ENCODE measurements around the gene SPATA31D1.
"Not testable (repeated sequence)": the region's sequence is repeated elsewhere in the genome, so short reads cannot be mapped to it uniquely, and the experiment has no call there.

SPATA31D1 gene

GRCh38 chr9:81988472-81988871 is at the start of gene SPATA31D1:
TSS of gene SPATA31D1 (plus strand) at chr9:81988772. CDS start at chr9:81988819, 47 bp downstream.
- not testable (repeated sequence) for DNase-seq

DNA sequence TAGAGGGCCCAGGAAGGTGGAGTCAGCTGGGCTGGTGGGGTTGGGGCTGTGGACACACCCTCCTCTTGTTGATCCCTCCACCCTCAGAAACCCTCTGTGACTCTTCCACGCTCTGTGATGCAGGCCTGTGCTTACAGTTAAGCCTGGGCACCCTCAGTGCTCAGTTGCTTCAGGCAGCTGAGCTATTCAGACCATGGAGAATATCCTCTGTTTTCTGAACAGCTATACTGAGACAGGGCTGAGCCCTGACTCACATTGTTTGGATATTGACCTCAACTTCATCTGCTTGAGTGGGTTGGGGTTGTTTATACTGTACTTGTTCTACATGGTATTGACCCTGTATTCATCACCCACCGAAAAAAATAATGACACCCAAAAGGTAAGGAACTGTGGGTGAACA is 45.2 kb upstream of the SPATA31D1 start, which contains the start of gene SPATA31D3:
Gene SPATA31D3, plus strand, starts transcription at position 108 of the 400 bp plus-strand sequence. Its CDS starts 86 bp downstream, at position 194.
- DNase-seq = not testable (repeated sequence)

DNA sequence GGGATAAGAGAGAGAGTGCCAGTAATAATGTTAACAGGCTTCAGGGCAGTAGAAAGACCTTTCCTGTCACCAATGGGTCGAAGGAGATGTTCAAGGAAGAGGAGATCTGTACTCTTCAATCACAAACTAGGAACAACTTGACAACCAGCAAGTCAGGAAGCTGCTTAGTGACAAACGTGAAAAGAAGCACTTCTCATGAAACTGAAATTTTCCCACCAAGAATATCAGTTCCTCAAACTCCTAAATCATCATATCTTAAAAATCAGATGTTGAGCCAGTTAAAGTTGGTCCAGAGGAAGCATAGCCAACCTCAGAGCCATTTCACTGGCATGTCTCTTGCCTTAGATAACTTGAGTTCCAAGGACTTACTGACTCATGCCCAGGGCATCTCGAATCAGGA is 39.9 kb upstream of the SPATA31D1 start:
- not testable (repeated sequence) for DNase-seq

GRCh38 chr9:81953096-81953495 is 35.5 kb upstream of the SPATA31D1 start:
- no peak for DNase-seq

DNA sequence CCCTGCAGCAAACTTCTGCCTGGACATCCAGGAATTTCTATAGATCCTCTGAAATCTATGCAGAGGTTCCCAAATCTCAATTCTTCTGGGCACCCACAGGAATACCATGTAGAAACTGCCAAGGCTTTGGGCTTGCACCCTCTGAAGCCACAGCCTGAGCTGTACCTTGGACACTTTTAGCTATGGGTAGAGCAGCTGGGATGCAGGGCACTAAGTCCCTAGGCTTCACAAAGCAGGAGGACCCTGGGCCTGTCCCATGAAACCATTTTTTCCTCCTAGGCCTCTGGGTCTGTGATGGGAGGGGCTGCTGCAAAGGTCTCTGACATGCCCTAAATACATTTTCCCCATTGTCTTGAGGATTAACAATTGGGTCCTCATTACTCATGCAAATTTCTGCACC is 32.9 kb upstream of the SPATA31D1 start:
- DNase-seq = no peak

DNA sequence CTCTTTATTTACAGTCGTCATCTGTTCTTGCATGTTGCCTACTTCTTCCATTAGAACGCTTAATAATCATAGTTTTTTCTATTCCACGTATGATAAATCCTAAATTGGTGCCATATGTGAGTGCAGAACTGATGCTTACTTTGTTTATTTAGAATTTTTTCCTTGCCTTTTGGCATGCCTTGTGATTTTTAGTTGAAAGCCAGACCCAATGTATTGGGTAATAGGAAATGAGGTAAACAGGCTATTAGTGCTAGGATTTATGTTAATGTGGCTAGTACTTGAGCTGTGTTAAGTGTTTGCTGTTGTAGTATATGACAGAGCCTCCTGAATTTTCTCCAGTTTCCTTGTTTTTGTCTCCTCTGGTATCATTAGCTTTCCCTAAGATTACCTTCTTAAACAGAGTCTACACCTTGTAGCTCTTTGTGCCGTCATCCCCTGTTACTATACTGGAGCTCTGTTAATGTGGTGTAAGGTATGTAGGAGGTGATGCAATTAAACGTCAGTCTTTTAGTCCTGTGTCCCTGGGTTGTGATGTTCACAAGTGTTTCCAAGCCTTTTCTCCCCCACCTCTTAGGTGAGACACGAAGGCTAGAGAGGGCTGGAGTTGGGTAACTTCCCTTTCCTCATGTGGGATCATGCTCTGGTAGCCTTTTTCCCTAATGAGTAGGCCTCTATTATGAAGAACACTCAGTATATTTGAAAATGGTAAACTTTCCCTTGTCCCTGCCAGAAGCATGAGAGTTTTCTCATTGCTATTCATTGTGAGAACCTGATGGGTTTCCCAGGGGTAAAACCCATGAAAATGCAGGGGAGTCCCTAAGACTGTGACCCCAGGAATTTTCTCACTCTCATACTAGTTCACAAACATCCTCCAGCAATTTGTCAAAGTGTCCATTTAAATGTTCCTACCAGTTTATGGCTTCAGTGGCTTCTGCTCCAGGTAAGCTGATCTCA is 24.1 kb upstream of the SPATA31D1 start:
- peak; percentile 56 for DNase-seq

GRCh38 chr9:81968026-81968425 is 20.5 kb upstream of the SPATA31D1 start:
- no peak for DNase-seq

GRCh38 chr9:81969971-81970370 is 18.6 kb upstream of the SPATA31D1 start:
- no peak for DNase-seq

DNA sequence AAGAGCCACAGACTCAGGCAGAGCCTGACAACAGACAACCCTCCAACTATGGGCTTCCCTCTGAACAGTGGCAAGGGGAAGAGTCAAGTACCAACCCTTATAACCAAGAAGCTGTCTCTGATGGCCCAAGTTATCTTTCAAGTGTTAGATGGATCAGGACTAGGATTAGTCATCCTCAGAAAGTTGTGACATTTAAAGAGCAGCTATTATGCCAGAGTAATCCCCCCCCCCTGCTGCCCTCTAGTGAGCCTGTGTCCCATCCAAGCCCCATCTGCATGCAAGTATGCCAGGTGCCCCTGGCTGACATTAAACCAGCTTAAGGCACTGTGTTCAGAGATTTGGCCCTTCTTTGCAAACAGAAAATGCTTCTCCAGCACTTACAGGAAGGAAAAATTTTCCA is 16.8 kb upstream of the SPATA31D1 start:
- no peak for DNase-seq

GRCh38 chr9:81974764-81975163 is 13.8 kb upstream of the SPATA31D1 start:
- no peak for DNase-seq

DNA sequence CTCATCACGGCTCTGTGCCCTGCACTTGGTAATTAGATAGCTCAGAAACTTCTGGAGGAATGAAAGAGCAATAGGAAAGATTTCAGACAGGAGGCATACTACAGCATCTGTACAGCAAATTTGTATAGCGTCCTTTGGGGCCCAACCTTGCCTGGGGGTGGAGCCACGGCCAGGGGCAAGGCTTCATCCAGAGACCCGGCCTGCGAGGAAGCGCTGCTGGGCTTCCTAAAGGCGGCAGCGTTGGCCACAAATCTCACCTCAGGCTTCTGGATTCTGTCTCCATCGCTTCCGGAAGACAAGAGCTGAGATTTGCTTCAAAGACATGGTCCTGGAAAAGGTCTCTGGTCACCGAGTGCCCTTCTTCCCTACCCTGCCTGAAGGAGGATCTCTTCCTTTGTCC is 12.2 kb upstream of the SPATA31D1 start:
- DNase-seq = no peak

DNA sequence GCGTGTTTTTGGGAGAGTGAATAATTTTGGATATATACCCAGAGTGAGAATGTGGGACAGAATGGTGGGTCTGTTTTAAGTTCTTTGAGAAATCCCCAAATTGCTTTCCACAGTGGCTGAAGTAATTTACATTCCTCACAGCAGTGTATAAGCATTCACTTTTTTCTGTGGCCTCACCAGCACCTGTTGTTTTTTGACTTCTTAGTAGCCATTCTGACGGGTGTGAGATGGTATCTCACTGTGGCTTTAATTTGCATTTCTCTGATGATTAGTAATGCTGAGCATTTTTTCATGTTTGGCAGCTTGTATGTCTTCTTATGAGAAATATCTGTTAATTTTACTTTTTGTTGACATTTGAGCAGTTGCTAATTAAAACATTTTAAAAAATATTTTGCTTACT is 9.4 kb upstream of the SPATA31D1 start:
- DNase-seq = no peak

DNA sequence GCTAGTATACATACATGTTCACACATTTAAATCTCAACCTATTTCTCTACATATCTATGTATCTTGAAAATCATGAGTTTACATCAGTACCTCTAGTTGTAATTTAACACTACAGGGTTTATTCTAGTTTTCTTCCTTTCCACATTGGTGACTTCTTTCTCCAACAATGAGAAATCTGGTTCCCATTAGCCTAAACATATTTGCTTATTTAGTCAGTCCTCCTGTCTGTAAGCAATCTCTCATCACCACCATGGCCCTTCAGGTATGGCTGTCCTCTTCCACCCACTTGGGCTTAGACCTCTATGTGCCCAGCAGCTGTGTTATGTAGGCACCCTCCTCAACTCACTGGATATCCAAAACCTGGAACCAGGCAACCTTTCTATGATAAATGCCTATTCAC is 8.0 kb upstream of the SPATA31D1 start:
- DNase-seq = no peak

GRCh38 chr9:81981883-81982282 is 6.7 kb upstream of the SPATA31D1 start:
- no peak for DNase-seq

- no peak for DNase-seq
Observed at GRCh38 chr9:81984928-81985327, 3.6 kb upstream of the SPATA31D1 start.

- no peak for DNase-seq
Observed at GRCh38 chr9:81986051-81986450, 2.5 kb upstream of the SPATA31D1 start.

DNA sequence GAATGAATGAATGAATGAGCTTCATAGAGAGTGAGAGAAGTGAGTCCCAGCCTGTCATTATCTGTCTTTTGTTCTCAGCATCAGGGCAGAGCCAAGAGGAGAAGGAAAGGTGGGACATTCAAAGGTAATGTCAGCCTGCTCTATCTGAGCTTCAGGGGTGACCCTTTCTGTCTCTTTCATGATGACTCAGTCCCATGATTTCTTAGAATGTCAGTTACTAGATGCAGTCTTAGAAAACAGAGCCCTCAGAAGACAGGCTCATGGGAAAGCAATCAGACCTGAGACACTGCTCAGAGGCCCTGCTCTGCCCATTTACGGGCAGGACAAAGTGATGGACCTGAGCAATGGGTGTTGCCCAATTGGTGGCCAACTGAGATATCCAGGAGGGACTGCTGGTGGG is 1.1 kb downstream of the SPATA31D1 start:
- no peak for DNase-seq

DNA sequence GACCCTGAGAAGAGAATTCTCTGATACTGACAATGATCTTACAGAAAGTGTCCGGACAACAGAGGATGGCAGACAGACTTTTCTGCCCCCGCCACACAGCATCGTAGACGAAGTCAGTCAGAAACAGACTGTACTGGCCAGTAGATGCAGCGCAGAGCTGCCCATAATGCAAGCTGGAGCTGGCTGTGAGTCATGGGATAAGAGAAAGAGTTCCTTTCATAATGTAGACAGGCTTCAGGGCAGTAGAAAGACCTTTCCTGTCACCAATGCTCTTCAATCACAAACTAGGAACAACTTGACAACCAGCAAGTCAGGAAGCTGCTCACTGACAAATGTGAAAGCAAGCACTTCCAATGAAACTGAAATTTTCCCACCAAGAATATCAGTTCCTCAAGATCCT is 5.1 kb downstream of the SPATA31D1 start:
- DNase-seq = no peak

GRCh38 chr9:81999806-82000205 is 11.2 kb downstream of the SPATA31D1 start:
- DNase-seq = peak; percentile 76

- DNase-seq = no peak
Observed at GRCh38 chr9:82010711-82011110, 22.1 kb downstream of the SPATA31D1 start.

DNA sequence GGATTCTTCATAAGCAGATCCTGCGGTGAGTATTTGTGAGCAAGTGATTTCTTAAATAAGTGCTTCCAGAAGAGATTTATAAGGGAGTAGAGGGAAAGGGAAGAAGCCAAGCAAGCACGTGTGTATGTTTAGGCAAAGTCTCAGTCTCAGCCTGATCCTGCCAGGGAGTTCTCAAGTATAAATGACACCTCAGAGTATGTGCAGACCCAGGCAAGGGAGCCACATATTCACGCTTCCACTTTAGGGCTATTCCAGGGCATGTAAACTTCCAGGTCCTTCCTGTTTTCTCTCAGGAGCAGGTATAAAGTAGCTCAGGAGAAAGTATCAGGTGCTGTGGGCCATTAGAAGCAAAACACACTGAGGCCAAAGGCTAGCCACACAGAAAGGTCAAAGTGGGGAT is 22.6 kb downstream of the SPATA31D1 start:
- no peak for DNase-seq

DNA sequence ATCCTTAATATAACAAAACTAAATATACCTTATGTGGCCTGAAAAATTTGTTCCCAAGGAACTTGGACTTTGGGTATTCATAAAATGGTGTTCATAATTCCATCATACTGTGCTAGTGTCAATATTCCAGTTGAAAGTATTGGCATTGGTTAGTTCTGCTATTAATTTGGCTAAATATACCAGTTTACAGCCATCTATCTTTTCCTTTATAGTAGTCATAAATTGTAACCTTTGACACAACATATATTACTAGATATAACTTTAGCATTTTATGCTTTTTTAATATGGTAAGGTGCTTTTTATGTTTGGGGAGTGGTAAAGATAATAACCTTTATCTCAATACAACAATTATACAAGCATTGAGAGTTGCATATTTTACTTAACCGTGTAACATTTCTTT is 23.7 kb downstream of the SPATA31D1 start:
- no peak for DNase-seq

- DNase-seq = no peak
Observed at GRCh38 chr9:82020331-82020730, 31.8 kb downstream of the SPATA31D1 start.

DNA sequence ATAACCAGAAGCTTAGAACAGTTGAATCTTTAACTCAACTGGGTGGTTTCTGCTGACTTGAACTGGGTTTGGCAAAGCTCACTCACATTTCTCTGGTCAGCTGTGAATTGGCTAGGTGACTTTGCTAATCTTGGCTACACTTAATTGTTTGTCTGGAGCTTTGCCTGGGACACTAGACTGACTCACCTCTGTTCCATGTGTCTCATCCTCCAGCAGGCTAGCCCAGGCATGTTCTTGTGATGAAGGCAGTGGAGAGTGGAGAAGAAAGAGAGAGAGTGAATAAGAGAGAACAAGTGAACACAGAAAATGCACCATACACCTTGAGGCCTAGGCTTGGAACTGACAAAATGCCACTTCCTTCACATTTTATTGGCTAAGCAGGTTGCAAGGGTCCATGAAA is 32.6 kb downstream of the SPATA31D1 start:
- DNase-seq = no peak

- DNase-seq = no peak
Observed at GRCh38 chr9:82022121-82022520, 33.5 kb downstream of the SPATA31D1 start.
